HG03025 (cell line): ENCODE data around the gene TMEM109.
A peak's percentile ranks its signal among the peaks of the same experiment; 100 is the strongest.

Experiments used
- ATAC-seq: cut with Tn5 transposase; IDR thresholded peaks from one replicate; pipeline ENCODE4 v1.9.1; 2021; ENCODE audit warnings: mild to moderate bottlenecking, moderate library complexity; ENCODE audit not compliant: unreplicated experiment, low FRiP score

The TMEM109 gene, protein sequence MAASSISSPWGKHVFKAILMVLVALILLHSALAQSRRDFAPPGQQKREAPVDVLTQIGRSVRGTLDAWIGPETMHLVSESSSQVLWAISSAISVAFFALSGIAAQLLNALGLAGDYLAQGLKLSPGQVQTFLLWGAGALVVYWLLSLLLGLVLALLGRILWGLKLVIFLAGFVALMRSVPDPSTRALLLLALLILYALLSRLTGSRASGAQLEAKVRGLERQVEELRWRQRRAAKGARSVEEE

DNA sequence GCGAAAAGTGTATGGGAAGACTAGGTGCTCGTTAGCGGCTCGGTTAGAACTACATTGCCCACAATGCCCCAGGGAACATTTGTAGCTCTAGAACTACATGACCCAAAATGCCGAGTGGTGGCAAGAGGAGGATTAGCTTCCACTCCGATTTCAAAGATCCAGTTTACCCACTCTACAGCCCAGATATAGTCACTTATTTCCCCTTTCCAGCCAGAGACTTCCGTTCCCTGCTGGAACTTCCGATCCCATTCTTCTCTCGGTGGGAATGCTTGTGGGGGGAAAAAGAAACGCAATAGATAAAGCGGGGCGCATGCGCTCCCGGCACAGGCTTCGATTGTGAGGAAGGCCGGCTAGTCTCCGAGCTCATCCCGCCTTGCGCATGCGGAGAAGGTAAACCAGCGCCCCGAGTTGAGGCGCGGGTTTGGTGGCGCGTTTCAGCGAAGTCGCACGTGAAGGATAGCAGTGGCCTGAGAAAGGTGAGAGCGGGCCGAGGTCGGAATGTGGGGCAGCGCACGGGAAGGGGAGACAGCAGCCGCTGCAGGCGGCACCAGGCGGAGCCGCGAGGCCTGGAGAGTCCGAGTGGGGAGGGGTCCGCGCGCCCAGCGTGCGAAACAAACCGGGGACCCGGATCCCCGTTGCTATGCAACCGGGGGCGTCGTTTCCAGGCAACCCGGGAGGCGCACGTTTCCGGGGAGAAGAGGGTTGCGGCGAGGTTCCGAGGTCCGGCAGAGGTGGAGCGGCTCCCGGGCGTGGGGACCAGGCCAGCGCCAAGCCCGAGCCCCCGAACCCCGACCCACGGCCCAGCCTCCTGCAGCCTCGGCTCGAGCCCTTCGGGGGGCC is at the start of gene TMEM109:
Gene TMEM109, plus strand, starts transcription at position 366 of the 840 bp plus-strand sequence. CDS start 5,536 bp downstream, outside the sequence.
- ATAC-seq = peak; percentile 43

DNA sequence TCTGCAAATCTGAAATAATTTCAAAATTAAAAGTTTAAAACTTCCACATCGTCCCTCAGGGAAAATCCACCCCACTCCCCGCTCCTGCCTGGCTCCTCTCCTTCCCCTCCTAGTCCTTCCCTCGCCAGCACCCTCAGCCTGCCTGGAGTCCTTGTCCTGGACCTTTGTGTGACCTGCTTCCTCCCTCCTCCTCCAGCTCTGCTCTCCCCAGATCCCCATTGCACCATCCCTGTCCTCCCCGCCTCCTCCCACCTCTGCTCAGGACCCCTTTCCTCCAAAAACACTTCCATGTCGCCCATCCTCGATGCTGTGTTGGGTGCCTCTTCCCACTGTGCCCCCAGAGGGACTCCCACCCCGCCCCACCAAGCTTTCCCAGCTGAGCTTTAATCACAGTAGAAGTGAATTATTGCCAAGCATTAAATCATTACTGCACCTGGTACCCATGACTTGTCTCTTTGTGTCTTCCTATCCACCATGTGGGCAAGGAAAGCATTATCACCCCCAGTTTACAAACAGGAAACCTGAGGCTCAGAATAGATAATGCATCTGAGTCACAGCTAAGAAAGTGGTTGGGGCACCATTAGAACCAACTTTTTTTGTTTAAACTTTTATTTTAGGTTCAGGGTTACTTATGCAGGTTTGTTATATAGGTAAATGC is 49.0 kb upstream of the TMEM109 start:
- no peak for ATAC-seq

DNA sequence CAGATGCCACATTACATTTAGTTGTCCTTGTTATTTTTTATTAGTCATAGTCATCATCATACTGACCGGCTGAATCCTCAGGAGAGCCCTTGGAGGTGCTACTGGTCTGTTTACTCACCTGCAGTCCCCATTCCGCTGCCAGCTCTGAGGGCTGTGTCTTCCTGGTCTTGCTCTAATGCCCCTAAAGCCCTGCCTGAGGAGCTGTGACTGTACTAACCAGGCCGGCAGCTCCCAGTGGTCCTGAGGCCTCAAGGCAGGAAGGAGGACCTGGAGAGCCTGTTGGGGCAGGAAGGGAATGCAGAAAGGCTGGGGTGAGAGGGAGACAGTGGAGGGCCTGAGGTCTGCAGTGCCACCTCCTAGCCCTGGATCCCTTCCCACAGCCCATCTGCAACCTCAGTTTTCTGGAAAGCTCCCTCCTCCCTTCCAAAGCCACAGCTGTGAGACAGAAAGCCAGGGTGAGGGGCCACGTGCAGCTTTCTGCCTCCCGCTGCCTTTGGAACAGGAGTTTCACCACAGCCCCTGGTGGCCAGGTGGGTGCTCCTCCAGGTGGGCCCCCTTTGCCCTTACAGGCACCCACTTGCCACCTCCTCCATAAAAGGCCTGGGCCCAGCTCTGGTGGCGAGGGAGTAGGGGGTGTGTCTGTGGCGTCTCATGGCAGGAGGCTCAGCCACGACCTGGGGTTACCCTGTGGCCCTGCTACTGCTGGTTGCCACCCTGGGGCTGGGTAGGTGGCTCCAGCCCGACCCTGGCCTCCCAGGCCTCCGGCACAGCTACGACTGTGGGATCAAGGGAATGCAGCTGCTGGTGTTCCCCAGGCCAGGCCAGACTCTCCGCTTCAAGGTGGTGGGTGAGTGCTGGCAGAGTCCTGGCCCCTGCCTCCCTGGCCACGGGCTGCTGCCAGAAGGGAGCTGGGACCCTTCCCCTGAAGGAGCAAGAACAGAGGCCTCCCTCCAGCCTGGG is 46.8 kb upstream of the TMEM109 start, which contains the start of gene ZP1:
Gene ZP1, plus strand, starts transcription at position 632 of the 960 bp plus-strand sequence. Its CDS starts 20 bp downstream, at position 652.
- ATAC-seq = no peak

DNA sequence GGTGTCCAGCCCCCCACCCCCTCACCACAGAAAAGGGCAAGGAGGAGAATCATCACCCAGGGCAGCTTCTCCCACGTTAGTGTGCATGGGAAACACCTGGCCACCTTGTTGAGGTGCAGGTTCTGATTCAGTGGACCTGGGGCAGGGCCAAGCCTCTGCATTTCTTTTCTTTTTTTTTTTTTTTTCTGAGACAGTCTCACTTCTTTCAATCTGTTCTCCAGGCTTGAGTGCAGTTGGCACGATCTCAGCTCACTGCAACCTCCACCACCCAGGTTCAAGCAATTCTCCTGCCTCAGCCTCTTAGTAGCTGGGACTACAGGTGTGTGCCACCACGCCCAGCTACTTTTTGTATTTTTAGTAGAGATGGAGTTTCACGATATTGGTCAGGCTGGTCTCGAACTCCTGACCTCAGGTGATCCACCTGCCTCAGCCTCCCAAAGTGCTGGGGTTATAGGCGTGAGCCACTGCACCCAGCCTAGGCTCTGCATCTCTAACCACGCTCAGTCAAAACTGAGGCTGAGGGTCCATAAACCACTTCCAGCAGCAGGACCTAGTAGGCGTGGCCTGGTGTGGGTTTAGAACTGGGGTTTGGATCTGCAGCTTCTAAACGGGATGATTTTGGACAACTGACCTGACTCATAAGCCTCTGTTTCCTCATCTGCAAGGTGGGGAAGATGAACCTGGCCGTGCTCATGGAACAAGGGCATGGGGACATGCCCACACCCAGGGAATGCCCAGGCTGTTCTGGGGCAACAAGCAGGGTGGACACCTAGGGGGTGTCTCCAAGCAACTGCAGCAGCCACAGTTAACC is 45.9 kb upstream of the TMEM109 start:
- no peak for ATAC-seq

DNA sequence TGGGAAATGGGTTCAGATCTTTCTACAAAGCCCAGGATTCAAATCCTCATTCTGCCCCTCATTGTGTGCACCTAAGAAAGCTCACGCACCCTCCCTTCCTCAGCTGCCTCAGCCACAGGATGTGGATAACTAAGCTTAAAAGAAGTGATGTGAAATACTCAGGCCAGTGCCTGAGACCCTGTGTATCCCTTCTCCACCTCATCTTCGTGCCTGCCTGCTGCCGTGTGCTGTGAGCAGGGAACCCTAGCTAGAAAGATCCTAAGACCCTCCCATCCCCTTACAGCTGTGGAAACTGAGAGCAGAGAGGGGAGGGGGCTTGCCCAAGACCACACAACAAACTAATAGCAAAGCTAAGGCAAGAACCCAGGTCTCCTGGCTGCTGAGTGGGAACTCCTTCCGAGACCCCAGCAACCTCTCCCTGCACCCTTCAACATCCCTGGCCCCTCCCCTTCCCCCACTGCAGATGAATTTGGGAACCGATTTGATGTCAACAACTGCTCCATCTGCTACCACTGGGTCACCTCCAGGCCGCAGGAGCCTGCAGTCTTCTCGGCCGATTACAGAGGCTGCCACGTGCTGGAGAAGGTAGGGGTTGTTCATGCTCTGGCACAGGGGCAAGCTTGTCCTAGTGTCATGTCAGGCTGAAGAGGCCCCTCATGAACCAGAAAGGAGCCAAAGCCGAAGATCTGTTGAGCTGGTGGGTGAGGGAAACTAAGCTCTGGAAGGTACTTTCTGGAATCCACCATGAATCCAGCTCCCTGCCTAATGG is 45.1 kb upstream of the TMEM109 start:
- no peak for ATAC-seq

DNA sequence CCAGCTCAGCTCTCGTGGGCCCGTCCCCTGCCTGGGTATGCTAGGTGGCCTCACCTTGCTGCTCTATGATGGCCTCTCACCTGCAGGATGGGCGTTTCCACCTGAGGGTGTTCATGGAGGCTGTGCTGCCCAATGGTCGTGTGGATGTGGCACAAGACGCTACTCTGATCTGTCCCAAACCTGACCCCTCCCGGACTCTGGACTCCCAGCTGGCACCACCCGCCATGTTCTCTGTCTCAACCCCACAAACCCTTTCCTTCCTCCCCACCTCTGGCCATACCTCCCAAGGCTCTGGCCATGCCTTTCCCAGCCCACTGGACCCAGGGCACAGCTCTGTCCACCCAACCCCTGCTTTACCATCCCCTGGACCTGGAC is 44.5 kb upstream of the TMEM109 start:
- ATAC-seq = no peak

DNA sequence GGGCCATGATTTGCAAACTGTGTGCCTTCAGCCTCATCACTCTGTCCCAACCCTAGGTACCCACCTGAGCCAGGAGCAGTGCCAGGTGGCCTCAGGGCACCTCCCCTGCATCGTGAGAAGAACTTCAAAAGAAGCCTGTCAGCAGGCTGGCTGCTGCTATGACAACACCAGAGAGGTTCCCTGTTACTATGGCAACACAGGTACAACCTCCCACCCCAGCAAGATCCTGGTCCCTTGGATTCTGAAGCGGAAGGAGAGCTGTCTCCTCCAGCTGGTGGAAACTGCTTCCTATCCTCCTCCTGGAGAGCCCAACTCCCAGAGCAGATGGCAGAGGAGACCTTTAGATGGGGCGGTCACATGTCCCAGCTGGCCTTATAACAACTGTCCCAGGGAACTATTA is 43.7 kb upstream of the TMEM109 start:
- ATAC-seq = no peak

DNA sequence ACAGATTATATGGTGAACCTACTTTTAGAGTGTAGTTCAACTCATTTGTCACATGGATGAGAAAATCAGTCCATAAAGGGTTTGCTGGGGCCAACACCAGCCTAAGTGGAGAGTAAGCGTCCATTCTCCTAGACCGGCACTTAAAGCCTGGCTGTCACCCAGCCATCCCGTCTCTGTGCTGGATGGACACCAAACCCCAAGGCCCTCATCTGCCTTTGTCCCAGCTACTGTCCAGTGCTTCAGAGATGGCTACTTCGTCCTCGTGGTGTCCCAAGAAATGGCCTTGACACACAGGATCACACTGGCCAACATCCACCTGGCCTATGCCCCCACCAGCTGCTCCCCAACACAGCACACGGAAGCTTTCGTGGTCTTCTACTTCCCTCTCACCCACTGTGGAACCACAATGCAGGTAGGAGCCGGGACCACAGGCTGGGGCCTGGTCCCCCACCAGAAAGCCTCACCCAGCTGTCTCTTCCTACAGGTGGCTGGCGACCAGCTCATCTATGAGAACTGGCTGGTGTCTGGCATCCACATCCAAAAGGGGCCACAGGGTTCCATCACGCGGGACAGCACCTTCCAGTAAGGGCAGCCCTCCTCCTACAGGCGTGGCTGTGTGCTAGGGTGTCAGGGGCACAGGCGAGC is 43.1 kb upstream of the TMEM109 start:
- ATAC-seq = no peak

DNA sequence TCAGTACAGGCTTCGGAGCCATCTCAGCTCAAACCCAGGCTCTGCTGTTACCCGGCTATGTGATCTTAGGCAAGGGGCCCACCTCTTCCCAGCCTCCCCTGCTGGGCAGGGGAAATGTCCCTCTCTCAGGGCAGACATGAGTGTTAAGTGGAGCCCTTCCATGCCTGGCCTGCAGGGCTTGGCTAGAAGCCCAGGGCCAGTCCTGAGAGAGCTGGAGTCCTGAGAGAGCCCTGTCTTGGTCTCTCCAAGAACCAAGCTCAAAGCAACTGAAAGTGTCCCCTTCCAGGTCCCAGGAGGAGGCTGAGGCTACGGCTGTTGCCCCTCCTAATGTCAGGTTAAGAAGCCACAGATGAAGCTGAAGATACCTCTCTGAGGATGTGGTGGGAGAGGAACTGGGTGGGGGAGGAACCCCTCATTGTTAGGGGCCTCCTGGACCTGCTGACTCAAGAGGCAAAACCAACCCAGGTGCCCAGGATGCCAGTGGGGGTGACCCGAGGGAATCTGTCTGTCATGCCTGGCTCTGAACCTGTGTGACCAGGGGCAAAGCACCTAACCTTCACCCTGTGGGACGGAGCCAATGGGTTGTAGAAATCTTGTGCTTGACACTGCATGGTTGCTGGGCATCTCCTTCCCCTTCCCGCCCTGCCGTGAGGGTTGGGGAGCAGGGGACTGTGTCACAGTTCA is 42.4 kb upstream of the TMEM109 start:
- ATAC-seq = no peak

DNA sequence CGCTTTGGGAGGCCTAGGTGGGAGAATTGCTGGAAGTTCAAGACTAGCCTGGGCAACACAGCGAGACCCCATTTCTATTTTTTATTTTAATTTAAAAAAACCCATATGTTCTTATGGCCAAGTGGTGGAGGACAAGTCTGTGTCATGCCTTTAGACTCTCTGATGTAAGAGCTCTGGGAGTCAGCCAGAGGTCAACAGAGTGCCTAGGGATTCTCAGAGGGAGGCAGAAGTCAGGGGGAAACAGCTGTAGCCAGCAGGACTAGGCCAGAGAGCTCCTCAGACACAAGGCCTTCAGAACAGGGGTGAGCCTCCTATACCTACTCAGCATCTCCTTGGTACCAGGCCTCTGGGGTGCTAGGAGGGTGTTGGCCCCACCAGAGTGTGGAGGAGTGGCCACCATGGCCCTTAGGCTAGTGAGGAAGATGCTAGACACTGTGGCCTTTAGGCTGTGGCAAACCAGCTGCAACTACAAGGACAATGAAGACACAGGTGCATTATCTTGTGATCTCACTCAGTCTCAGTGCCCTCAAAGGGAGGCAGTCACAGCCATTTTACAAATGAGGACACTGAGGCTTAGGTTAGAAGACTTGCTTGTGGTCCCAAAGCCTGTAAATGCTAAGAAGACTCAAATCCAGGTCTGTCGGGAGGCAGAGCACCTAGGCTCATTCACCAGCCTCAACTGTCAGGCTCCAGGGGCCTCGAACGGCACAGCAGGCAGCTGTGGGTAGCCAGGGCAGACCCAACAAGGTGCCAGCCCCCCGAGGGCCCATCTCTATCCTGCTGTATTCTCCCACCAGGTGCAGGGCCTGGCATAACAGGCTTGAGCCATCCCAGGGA is 41.6 kb upstream of the TMEM109 start:
- no peak for ATAC-seq

DNA sequence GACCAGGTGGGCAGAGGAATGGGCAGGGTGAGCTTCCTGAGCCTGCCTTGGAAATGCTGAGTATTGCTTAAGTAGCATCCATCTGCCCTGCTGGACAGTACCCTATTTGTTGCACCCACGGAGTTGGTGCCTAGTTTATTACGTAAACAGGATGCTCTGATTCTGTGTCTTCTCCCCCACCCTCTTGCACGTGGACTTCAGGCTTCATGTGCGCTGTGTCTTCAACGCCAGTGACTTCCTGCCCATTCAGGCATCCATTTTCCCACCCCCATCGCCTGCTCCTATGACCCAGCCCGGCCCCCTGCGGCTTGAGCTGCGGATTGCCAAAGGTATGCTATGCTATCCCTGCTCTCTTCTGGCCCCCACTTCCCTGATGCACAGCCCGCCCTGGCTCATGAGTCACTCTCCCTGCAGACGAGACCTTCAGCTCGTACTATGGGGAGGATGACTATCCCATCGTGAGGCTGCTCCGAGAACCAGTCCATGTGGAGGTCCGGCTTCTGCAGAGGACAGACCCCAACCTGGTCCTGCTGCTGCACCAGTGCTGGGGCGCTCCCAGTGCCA is 40.9 kb upstream of the TMEM109 start:
- ATAC-seq = no peak

DNA sequence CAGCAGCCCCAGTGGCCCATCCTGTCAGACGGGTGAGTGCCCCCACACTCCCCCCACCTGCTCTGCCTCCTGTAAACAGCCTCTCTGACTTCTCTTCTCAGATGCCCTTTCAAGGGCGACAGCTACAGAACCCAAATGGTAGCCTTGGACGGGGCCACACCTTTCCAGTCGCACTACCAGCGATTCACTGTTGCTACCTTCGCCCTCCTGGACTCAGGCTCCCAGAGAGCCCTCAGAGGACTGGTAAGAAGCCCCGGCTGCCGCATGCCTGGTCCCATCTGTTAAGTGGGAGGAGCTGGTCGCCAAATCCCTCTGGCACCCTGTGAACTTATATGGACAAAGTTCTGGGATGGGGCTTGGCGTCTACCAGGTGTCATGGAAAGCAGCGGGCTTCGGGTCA is 40.4 kb upstream of the TMEM109 start:
- no peak for ATAC-seq

DNA sequence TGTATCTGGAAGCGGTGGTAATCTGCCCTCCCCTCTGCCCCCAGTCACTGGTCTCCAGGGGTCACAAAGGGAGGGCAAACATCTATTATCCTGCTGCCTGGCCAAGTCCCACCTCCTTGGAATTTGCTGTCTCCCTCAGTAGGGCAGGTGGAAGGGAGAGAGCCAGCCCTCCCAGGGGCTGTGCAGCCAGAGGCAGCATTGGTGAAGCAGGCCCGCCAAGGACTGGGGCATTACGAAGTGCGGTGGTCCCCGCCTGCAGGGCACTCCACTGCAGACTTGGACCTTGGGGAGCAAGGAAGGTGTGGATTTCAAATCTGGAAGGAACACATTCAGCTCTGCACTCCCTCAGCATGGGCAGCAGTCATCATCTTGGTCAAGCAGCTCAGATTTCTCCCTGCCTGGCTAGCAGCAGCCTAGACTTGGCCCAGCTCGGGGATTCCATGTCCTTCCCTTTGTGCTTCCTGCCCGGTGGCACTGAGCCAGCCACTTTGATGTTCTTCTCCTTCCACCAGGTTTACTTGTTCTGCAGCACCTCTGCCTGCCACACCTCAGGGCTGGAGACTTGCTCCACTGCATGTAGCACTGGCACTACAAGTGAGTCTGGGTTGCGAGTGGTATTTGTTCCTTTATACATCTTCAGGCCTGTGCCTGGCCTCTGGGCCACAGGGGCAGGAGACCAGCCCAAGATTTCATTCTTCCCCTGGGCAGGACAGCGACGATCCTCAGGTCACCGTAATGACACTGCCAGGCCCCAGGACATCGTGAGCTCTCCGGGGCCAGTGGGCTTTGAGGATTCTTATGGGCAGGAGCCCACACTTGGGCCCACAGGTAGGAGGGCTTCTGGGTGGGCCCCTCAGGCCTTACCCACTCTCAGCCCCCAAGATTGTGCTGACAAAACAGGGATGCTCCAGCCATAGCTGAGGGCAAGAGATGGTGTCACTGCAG is 39.3 kb upstream of the TMEM109 start:
- no peak for ATAC-seq

DNA sequence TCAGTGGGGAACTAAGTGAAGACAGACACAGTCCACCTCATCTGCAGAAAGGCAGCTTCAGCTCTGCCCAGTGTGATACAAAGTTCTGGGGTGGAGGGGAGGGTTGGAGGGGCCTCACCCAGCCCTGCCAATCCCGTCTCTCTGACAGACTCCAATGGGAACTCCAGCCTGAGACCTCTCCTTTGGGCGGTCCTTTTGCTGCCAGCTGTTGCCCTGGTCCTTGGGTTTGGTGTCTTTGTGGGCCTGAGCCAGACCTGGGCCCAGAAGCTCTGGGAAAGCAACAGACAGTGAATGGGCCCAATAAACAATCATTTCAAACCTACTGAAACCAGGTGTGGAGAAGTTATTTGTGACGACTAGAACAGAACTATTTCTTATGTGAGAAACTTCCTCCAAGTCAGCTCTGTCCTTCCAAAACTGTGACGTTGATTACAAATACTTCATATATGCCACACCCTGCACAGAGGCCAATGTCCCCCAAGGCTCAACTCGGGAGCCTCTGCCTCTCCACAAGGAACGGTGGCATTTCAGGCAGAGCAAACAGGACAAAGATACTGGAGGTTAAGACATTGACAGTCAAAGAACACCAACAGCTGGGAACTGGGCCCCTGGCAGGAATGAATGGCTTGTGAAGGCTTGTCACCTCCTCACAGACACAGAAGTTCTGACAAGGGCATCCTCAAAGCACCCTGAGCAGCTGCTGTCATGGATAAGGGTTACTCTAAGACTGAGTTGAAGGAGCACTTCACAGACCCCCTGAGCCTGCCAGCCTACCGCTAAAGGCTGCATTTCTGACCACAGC is 38.4 kb upstream of the TMEM109 start:
- ATAC-seq = no peak

DNA sequence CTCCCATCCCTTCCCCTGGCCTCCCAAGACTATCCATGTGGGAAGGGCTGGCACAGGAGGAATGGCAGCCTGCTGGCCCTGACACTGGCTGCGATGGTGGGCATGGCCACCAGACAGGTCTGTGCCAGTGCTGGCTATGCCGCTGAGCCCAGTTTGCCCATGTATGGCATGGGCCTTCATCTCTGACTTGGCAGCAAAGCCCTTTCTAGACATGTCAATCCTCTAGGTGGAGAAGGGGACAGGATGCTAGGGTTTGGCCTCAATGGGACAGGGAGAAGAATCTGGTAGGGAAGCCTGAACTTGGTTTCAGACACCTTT is 37.8 kb upstream of the TMEM109 start:
- ATAC-seq = no peak
